Kidney (tissue), 14 donors: ENCODE data around the gene CTNNA2. TPM values are rescaled to one million over a fixed set of nuclear protein-coding genes. Genes with fewer than 3 reads are reported as not detected.

Source experiments
- DNase-seq, 5 donors: peaks; one replicate each; pipeline ENCODE4 v3.0.0-alpha.2; 2013 to 2020
- FAIRE-seq: peaks from 2 replicates; lab custom pipeline; 2012; peaks lifted over from hg19 to GRCh38; lab: Jason Lieb, UNC
- H3K27ac ChIP-seq, 2 donors: one replicate each; pipeline ENCODE4 v1.7.0; 2013; ENCODE audit warnings: low read depth in 2 of 2, low read length in 2 of 2, inconsistent platforms in 1 of 2
- H3K27me3 ChIP-seq: one replicate; pipeline ENCODE4 v1.7.1; 2013; ENCODE audit warnings: low read length, inconsistent platforms; ENCODE audit not compliant: control insufficient read depth, insufficient read depth
- H3K36me3 ChIP-seq, 3 donors: one replicate each; pipeline versions ENCODE4 v1.7.0 to v1.7.1; 2013; ENCODE audit warnings: low read length in 3 of 3, control low read depth in 1 of 3, inconsistent platforms in 1 of 3; ENCODE audit not compliant: insufficient read depth in 3 of 3, control insufficient read depth in 2 of 3
- H3K4me1 ChIP-seq, 3 donors: one replicate each; pipeline versions ENCODE4 v1.7.0 to v1.7.1; 2013; ENCODE audit warnings: low read length in 3 of 3, inconsistent platforms in 1 of 3, low read depth in 1 of 3; ENCODE audit not compliant: control insufficient read depth in 2 of 3, insufficient read depth in 2 of 3
- H3K4me3 ChIP-seq, 3 donors: one replicate each; pipeline versions ENCODE4 v1.7.0 to v1.8.1; 2013; ENCODE audit warnings: low read length in 3 of 3, control low read depth in 1 of 3, inconsistent platforms in 1 of 3
- H3K9ac ChIP-seq, 3 donors: one replicate each; pipeline versions ENCODE4 v1.7.0 to v1.7.1; 2013; ENCODE audit warnings: low read length in 3 of 3, control low read depth in 1 of 3, inconsistent platforms in 1 of 3
- H3K9me3 ChIP-seq, 3 donors: one replicate each; pipeline versions ENCODE4 v1.7.0 to v1.7.1; 2013; ENCODE audit warnings: low read length in 3 of 3, control low read depth in 1 of 3, inconsistent platforms in 1 of 3; ENCODE audit not compliant: control insufficient read depth in 2 of 3, insufficient read depth in 1 of 3
- intact Hi-C: fragments of 100-400 bp; cut with DNase I; formaldehyde crosslinking; loops from one replicate; pipeline ENCODE4 v1.11.1; 2022
- polyA plus RNA-seq: library from polyadenylated mRNA; stranded (reverse); fragments of 350-450 nt; fragmentation: Illumina TruSeq; extraction: RNeasy Lipid Tissue Mini Kit (QIAGEN cat#74804); gene quantifications from one replicate; pipeline ENCODE4 v1.2.3, GENCODE V29; 2014; ENCODE audit warnings: low read depth, low replicate concordance; ENCODE audit not compliant: insufficient read depth
- total RNA-seq: library from RNA; stranded (reverse); fragmentation: NEBNext Ultra II Directional; extraction: Animal tissue kit (Norgen Biotek cat#: 25700); gene quantifications from one replicate; pipeline ENCODE4 v1.2.1, GENCODE V29; 2021
- TF ChIP-seq, protein P1 (sequence below): IDR thresholded peaks from 3 replicates; pipeline ENCODE4 v1.5.1; 2012; ENCODE audit warnings: mild to moderate bottlenecking, moderate library complexity, borderline replicate concordance; ENCODE audit not compliant: insufficient read depth; ENCODE audit errors: extremely low read depth
- donor health status: control.
- donor health status: control.
- donor health status: control.
- donor health status: control.
- donor health status: control.
- donor health status: DM: yes; HTN: yes; CAD: no.
- donor health status: Normal renal cell carcinoma (clear cell type).

The CTNNA2 gene
- total and polyA plus RNA-seq, 2 donors from 2014 or later, result 0.47 TPM; not detected in 1

GRCh38 chr2:79835911-79836310 lies 323.1 kb downstream of the CTNNA2 start:
- Histone ChIP-seq H3K9ac (no peak overlapping the region), H3K27ac (no peak overlapping the region), H3K9me3 (no peaks in the 10 kb centered on the region), H3K4me3 (no peak overlapping the region), H3K36me3 (no peaks in the 10 kb centered on the region), H3K27me3 (no peaks in the 10 kb centered on the region), H3K4me1 (no peaks in the 10 kb centered on the region)
- FAIRE-seq (no peak), DNase-seq (no peak)
- TF ChIP-seq, protein P1, sequence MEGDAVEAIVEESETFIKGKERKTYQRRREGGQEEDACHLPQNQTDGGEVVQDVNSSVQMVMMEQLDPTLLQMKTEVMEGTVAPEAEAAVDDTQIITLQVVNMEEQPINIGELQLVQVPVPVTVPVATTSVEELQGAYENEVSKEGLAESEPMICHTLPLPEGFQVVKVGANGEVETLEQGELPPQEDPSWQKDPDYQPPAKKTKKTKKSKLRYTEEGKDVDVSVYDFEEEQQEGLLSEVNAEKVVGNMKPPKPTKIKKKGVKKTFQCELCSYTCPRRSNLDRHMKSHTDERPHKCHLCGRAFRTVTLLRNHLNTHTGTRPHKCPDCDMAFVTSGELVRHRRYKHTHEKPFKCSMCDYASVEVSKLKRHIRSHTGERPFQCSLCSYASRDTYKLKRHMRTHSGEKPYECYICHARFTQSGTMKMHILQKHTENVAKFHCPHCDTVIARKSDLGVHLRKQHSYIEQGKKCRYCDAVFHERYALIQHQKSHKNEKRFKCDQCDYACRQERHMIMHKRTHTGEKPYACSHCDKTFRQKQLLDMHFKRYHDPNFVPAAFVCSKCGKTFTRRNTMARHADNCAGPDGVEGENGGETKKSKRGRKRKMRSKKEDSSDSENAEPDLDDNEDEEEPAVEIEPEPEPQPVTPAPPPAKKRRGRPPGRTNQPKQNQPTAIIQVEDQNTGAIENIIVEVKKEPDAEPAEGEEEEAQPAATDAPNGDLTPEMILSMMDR, result no peak
- intact Hi-C loops, result no loop called here

DNA sequence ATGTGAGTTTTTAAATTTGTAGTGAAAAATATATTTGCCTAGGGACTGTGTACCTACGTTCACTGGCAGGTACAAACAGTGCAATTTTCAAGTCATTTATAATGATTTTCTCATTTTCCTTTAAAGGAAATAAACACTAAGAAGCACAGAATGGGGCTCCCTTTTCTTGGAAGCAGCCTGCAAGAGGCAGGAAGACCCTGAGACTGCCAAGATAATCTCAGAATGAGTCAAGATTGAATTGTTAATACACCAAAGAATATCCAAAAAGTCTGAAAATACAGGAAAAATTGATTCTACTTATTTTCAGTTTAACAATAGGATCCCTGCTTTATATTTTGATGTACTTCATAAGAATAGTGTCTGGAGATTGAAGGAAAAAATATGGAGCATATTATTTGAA lies 331.2 kb downstream of the CTNNA2 start:
- intact Hi-C loops, result no loop called here
- no peaks in the 10 kb centered on the region for H3K9me3 ChIP-seq
- H3K4me3 ChIP-seq, result no peak overlapping the region
- no peaks in the 10 kb centered on the region for H3K36me3 ChIP-seq
- TF ChIP-seq, protein P1, result no peak
- H3K4me1 ChIP-seq, result no peaks in the 10 kb centered on the region
- H3K27me3 ChIP-seq, result no peaks in the 10 kb centered on the region
- DNase-seq (no peak), FAIRE-seq (no peak)
- no peak overlapping the region for H3K27ac ChIP-seq
- no peak overlapping the region for H3K9ac ChIP-seq

DNA sequence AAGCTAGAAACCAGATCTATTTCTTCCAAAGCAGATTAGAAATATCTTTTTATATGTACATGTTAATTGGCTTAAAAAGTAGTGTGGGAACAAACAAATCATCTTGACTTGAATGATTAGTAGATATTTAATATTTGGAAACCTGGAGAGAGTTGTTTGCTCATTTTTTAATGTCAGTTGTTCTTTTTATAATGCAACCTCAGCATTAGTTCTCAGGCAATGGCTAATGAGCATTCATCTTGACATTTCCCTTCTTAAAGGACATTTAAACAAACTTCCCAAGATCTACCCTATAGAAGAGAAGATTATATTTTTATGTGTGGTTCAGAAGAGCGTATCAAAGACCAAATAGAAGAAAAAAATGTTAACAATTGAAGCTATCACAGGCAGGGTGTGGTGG lies 334.0 kb downstream of the CTNNA2 start:
- Histone ChIP-seq H3K9ac (no peak overlapping the region), H3K9me3 (no peaks in the 10 kb centered on the region), H3K36me3 (no peaks in the 10 kb centered on the region), H3K4me3 (no peak overlapping the region), H3K4me1 (no peaks in the 10 kb centered on the region), H3K27me3 (no peaks in the 10 kb centered on the region), H3K27ac (no peak overlapping the region)
- FAIRE-seq, result no peak
- TF ChIP-seq, protein P1, result no peak
- no peak for DNase-seq
- intact Hi-C loops, result no loop called here

DNA sequence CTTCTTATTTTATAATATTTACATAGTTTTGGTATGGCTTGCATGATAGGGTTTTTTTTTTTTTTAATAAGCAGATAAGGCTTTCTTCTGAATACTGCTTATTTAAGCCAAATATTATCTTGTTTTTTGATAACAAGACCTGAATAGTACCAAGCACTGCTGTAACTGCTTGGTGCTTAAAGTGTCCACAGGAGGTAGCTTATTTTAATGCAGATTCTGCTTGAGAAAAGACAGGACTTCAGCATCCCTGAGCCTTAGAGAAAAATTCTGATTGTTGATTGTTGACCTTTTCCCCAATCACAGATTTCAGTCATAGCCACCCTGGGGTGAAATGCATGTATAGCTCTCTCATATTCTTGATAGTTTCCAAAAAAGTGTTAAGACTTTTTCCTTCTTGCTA lies 336.4 kb downstream of the CTNNA2 start:
- intact Hi-C loops, result no loop called here
- no peak for FAIRE-seq
- no peak overlapping the region for H3K9ac ChIP-seq
- no peaks in the 10 kb centered on the region for H3K9me3 ChIP-seq
- no peaks in the 10 kb centered on the region for H3K4me1 ChIP-seq
- TF ChIP-seq, protein P1, result no peak
- H3K27ac ChIP-seq, result no peak overlapping the region
- H3K4me3 ChIP-seq, result no peak overlapping the region
- no peaks in the 10 kb centered on the region for H3K36me3 ChIP-seq
- DNase-seq, result no peak
- no peaks in the 10 kb centered on the region for H3K27me3 ChIP-seq
